Measurements from ENCODE around the gene FIBIN. TPM values are rescaled to one million over a fixed set of nuclear protein-coding genes. Genes with fewer than 3 reads are reported as not detected.

The FIBIN gene
- total RNA-seq, 1 experiment from 2014 or later = not detected

GRCh38 chr11:27040302-27041115 lies 46.6 kb downstream of the FIBIN start, which contains the start of gene BBOX1:
Gene BBOX1, plus strand, starts transcription at chr11:27040815. Its CDS starts 14,616 bp downstream, at chr11:27055431.
- Histone ChIP-seq H2BK15ac (ENCODE audit: low read depth, low read length) (no peak within 1 kb of the TSS), H3K56ac (ENCODE audit: insufficient read length, low read depth, low read length) (no peak within 1 kb of the TSS), H2BK120ac (ENCODE audit: low read depth, low read length, poor library complexity, severe bottlenecking) (no peak within 1 kb of the TSS), H2BK5ac (ENCODE audit: insufficient read length, low read length) (no peak within 1 kb of the TSS), H3K18ac (ENCODE audit: insufficient read length, low read depth, low read length) (no peak within 1 kb of the TSS), H3K14ac (ENCODE audit: insufficient read depth, low read length) (peak within 1 kb of the TSS; percentile 45; the same call in 1 of the 2 replicates), H3K4ac (ENCODE audit: low read depth, low read length) (no peak within 1 kb of the TSS), H3K4me2 (ENCODE audit: insufficient read depth, insufficient read length, low read length) (no peak within 1 kb of the TSS), H3K9ac (ENCODE audit: extremely low read depth, insufficient read length, low read length) (no peak within 1 kb of the TSS), H3K27ac (ENCODE audit: insufficient read length, low read depth, low read length) (no peak within 1 kb of the TSS), H2BK20ac (ENCODE audit: low read depth, low read length, poor library complexity, severe bottlenecking) (no peak within 1 kb of the TSS), H2BK12ac (ENCODE audit: insufficient read length, low read depth, low read length) (no peak within 1 kb of the TSS), H3T11ph (ENCODE audit: low read length) (no peak within 1 kb of the TSS), H2AFZ (ENCODE audit: low read length) (peak within 1 kb of the TSS; percentile 97), H3K23me2 (ENCODE audit: insufficient read length, low read depth, low read length, poor library complexity, severe bottlenecking) (no peaks in the 10 kb centered on the region), H4K8ac (replicated peaks; ENCODE audit: insufficient read length, low read depth, low read length) (no peak within 1 kb of the TSS), H4K91ac (ENCODE audit: insufficient read length, low read depth, low read length) (no peak within 1 kb of the TSS), H3K79me1 (ENCODE audit: insufficient read depth, low read depth, low read length, poor library complexity, severe bottlenecking) (no peaks in the 10 kb centered on the region), H4K20me1 (ENCODE audit: control insufficient read depth, insufficient read depth, insufficient read length) (no peaks in the 10 kb centered on the region), H3K27me3 (ENCODE audit: insufficient read depth, low read length) (no peaks in the 10 kb centered on the region), H3K79me2 (ENCODE audit: insufficient read depth, low read length) (no peaks in the 10 kb centered on the region), H3K23ac (ENCODE audit: insufficient read length, low read depth, low read length) (no peak within 1 kb of the TSS), H3K4me1 (ENCODE audit: insufficient read depth, low read length) (no peaks in the 10 kb centered on the region; the same call in 1 of the 2 replicates), H2AK5ac (ENCODE audit: insufficient read length, low read length) (no peak within 1 kb of the TSS), H3K9me3 (ENCODE audit: control insufficient read depth, low read depth, low read length) (no peaks in the 10 kb centered on the region), H4K5ac (ENCODE audit: insufficient read length, low read depth, low read length) (no peak within 1 kb of the TSS)
- Mint-ChIP-seq H3K4me1 (peaks cover 18 to 19% of the 10 kb centered on the region in 2 experiments), H3K9me3 (peaks cover 15 to 31% of the 10 kb centered on the region in 2 experiments), H3K4me3 (no peak within 1 kb of the TSS; a peak in 1 of 5 replicates), H3K36me3 (ENCODE audit: insufficient read depth in 1 of 3, low read depth in 3 of 3) (peaks cover 3 to 20% (median 14%) of the 10 kb centered on the region in 3 experiments; a peak in 5 of 7 replicates), H3K27ac (peak within 1 kb of the TSS; percentile 23 to 85 (median 59); a peak in 4 of 7 replicates), H3K27me3 (ENCODE audit: low read depth) (no peaks in the 10 kb centered on the region)
- DNase-seq = no peak
- no peak for TF ChIP-seq CTCF (conservative IDR thresholded peaks at IDR 0.05)
- no CpG with 5 or more reads among the region's 4 CpGs for WGBS (ENCODE audit: extremely low coverage, insufficient read length, low lambda C conversion rate)
